Measurements from ENCODE around the gene TGFBI. TPM values are rescaled to one million over a fixed set of nuclear protein-coding genes. Genes with fewer than 3 reads are reported as not detected.

The TGFBI gene
- total RNA-seq, 1 donor from 2014 or later, result 136 TPM

- no peak for DNase-seq
Observed at GRCh38 chr5:136046246-136046645, 17.5 kb downstream of the TGFBI start.

DNA sequence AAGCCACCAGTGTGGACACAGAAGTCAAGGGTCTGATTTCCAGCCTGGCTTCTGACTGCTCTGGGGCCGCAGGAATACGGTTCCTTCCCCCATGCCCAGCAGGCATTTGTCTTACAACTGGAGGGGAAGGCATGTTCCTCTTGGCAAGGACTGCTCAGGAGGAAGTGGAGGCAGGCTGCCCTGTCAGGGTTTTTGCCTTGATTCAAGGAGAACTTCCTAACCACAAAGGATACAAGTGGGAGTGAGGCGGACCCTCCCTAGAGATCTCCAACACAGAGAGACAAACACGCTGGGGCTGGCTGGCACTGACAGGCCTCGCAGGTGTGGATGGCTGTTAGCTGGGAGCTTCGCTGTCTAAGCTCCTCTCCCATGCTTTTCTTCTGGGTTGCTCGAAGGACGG is 19.1 kb downstream of the TGFBI start:
- no peak for DNase-seq

DNA sequence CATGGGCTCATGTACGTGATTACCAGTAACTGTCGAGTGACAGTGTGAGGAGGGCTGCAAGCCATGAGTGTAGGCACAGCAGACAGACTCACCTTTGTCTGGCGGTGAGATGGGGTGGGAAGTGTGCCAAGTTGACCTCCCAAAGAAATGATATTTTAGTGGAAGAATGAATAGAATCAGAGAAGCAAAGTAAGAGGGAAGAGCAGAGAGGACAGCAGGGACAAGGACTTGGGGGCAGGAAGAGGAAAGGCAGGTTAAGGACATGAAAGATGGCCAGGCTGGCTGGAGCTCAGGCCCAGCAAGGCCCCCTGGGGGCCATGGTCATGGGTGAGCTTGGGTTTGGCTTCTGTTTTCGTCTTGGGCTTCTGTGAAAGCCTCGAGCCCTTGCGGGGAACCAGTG is 20.2 kb downstream of the TGFBI start:
- DNase-seq, result no peak

DNA sequence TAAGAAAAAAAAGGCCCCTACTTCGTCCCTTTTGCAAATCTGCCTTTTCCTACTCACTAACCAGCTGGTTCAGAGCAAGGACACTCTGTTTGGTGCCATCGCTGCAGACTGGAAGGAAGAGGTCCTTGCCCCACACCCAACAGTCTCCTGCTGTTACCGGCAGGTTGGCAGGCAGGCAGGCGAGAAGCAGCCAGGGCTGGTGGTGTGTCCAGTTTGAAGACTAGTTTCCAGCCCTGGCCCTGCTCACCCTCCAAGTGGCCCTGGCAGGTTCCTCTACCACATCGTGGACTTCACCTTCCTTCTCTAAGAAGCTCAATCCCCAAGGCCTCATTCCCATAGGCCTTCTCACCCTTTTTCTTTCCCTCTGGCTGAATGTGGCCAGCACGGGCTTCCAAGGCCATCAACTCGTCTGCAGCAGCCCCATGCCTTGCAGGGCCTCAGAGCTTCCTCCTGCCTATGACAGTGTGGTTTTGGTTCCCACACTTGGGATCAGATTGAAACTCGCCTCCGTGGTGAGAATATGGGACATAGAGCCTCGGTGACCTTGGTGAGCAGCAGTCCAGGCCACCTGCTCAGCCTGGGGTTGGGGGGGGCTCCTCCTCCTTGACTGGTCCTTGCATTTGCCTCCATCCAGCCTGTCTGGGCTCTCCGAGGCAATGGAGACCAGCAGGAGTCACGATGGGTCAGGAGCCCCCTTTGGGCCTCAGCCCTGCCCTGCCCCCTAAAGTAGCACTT is 22.9 kb downstream of the TGFBI start:
- DNase-seq, result no peak

DNA sequence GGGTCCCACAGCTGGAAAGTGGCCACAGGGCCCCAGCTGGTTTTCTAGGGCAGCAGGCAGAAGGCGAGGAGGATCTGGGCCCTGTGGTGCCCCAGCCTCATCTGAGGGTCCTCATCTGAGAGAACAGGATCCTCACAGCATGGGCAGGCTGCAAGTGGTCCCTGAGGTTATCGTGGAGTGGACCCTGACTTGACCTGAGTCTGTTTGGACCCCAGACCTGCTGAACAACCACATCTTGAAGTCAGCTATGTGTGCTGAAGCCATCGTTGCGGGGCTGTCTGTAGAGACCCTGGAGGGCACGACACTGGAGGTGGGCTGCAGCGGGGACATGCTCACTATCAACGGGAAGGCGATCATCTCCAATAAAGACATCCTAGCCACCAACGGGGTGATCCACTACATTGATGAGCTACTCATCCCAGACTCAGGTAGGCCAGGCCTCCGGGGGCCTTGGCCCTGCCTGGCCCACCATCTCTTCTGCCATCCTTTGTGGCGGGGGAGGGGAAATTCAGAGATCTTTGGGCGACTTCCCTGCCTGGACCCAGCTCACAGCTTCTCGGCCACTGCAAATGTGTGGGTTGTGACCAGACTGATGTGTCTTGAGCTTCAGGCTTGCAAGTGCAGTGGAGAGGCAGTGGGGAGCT is 24.0 kb downstream of the TGFBI start:
- DNase-seq, result no peak

GRCh38 chr5:136053336-136054141 is 24.8 kb downstream of the TGFBI start:
- DNase-seq, result peak; percentile 93

GRCh38 chr5:136054142-136055019 is 25.6 kb downstream of the TGFBI start:
- peak; percentile 98 for DNase-seq

DNA sequence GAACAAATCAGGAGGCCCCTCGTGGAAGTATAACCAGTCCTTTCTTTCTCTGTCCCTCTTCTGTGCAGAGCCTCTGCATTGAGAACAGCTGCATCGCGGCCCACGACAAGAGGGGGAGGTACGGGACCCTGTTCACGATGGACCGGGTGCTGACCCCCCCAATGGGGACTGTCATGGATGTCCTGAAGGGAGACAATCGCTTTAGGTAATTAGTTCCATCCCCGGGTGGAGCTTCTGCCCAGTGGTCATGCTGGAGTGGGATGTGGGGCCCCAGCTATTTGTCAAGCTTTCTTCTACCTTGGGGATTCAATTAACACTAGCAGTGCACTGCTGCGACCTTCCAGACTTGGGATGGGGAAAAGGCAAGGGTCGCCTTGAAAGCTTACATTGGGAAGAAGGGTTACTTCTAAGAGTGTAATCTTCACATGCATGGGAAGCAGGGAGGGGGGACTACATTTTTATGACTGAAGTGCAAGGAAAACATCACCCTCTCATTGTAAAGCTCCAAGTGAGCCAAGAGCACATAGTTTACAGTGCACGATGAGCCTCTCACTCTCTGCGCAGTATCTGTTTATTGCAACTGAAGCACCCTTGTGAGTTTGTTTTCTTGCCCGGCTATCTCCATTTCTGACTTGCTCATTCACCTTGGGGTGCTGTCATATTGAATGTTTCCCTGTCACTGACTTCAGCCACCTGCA is 27.0 kb downstream of the TGFBI start:
- DNase-seq, result peak; percentile 37

DNA sequence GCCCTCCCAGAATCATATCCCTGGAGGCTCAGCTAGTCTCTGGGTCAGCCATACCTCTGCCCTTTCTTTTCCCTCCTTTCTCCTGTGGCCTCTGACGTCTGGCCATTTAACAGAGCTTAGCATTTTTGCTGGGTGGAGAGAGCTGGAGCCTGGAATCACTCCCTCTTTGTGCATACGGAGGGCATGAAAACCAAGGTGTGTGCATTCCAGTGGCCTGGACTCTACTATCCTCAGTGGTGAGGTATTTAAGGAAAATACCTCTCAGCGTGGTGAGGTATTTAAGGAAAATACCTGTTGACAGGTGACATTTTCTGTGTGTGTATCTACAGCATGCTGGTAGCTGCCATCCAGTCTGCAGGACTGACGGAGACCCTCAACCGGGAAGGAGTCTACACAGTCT is 27.5 kb downstream of the TGFBI start:
- no peak for DNase-seq

- DNase-seq, result no peak
Observed at GRCh38 chr5:136056771-136057335, 28.1 kb downstream of the TGFBI start.

- peak; percentile 70 for DNase-seq
Observed at GRCh38 chr5:136057401-136058038, 28.7 kb downstream of the TGFBI start.

- peak; percentile 96 for DNase-seq
Observed at GRCh38 chr5:136058039-136058971, 29.5 kb downstream of the TGFBI start.

DNA sequence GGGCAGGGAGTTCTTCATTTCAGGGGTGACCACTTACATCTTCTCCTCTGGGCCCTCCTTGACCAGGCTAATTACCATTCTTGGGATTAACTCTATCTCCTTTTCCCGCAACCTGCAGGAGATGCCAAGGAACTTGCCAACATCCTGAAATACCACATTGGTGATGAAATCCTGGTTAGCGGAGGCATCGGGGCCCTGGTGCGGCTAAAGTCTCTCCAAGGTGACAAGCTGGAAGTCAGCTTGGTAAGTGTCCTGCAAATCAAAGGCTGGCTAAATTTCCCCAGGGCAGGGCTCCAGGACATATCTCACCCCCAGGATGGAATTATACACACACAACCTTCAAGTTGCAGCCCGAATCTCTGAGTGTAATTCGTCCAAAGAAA is 30.2 kb downstream of the TGFBI start:
- DNase-seq, result no peak

GRCh38 chr5:136060963-136061362 is 32.2 kb downstream of the TGFBI start:
- DNase-seq, result no peak

DNA sequence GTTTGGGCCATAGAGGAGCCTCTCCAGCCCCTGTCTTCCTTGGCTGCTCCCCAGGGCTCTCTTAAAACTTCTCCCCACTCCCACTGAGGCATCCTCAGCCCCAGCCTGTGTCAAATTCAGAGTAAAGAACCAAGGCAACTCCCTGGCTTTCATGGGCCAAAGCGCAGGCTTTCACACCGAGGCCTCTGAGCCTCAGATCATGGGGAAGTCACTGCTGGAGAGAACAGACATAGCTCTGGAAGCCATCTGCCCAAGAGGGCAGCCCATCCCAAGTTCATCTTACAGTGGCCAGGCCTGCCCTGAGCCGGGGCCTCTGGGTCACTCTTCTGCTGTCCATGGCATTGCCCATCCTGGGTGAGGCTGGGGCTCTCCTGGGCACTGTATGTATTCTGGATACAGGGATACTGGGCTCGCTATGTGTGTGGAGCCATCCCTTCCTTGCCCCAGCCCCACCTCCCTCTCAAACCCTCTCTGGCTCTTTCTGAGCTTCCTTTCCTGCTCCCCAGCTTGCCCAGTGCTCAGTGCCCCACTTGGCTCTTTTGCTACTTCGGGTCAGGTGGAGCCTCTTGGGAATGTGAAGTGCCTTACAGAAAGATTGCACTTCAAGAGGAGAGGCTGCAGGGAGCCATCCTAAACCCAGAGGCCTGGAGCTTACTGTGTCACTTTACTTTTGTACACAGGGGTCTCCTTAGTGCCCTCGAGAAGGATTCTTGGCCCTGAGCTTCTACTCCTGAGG is 33.0 kb downstream of the TGFBI start:
- no peak for DNase-seq

GRCh38 chr5:136062366-136063274 is 33.8 kb downstream of the TGFBI start:
- no peak for DNase-seq

DNA sequence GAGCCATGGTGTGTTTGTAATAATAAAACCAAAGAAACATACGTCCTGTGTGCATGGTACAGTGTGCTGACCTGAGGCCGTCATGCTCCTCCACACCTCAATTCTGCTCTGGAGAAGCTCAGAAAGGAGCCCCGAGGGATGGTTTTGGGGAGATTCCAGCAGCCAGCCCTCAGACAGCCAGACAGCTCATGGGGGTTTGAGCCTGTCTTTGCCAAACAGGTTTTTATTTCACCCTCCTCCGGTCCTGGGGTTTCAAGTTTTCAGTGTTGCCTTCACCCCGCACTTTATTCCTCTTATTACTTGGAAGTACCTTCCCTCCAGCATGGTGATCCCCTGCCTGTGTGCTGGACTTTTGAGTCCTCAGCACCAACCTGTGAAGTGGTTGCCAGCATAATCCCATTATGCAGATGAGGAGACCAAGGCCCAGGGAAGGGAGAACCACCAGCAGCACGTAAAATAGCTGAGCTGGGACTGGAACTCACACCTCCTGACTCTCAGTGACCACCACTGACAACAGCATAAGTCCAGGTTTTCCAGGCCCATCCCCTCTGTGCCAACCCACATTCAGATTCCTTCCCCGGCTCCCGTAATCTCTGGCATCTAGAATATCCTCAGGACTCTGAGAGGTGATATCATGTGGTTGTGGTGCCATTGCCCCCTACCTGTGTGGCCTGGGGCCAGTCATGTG is 35.1 kb downstream of the TGFBI start:
- no peak for DNase-seq
